Measurements from ENCODE around the gene MRPL20. TPM values are rescaled to one million over a fixed set of nuclear protein-coding genes. Genes with fewer than 3 reads are reported as not detected.
A peak's percentile ranks its signal among the peaks of the same experiment; 100 is the strongest.

The MRPL20 gene
- total and polyA plus RNA-seq, 8 donors = 53.9 to 187 (median 111) TPM

- intact Hi-C loops (cut with DNase I; ENCODE audit: low total_unique reads) = no loop called here
- H3K9me3 ChIP-seq = no peaks in the 10 kb centered on the region
- TF ChIP-seq CTCF (IDR thresholded peaks at IDR 0.05) (no peak), POLR2AphosphoS5 (IDR thresholded peaks at IDR 0.05) (no peak), EP300 (IDR thresholded peaks at IDR 0.05) (no peak), POLR2A (IDR thresholded peaks at IDR 0.05) (no peak)
- peaks cover 39 to 57% (median 46%) of the 10 kb centered on the region in 4 donors for H3K4me1 ChIP-seq
- peak overlapping the region in 3 of 5 donors; percentile 14 to 83 (median 76) for H3K27ac ChIP-seq
- no peak for DNase-seq
- H3K27me3 ChIP-seq = peaks cover 0 to 29% (median 4%) of the 10 kb centered on the region in 3 donors
- no peaks in the 10 kb centered on the region for H3K36me3 ChIP-seq
- peak overlapping the region; percentile 38 to 52 (median 48) for H3K4me3 ChIP-seq
- 2% methylated on average over 7 to 19 of the region's 22 CpGs; no CpG with 5 or more reads in 3 of the 5 donors for WGBS, 5 donors
These were observed 20.7 kb upstream of the MRPL20 start for GRCh38 chr1:1427820-1428148.

- TF ChIP-seq CTCF (IDR thresholded peaks at IDR 0.05) (no peak), POLR2AphosphoS5 (IDR thresholded peaks at IDR 0.05) (no peak), POLR2A (IDR thresholded peaks at IDR 0.05) (no peak), EP300 (IDR thresholded peaks at IDR 0.05) (no peak)
- Histone ChIP-seq H3K4me3 (peak overlapping the region; percentile 38 to 52 (median 48)), H3K4me1 (peaks cover 34 to 51% (median 43%) of the 10 kb centered on the region in 4 donors), H3K27me3 (peaks cover 0 to 29% (median 4%) of the 10 kb centered on the region in 3 donors), H3K27ac (peak overlapping the region in 4 of 5 donors; percentile 14 to 83 (median 50)), H3K36me3 (no peaks in the 10 kb centered on the region), H3K9me3 (no peaks in the 10 kb centered on the region)
- peak in 1 of 2 donors; percentile 73 for DNase-seq
- WGBS, 5 donors = 9 to 51% (median 11%) methylated on average over 19 to 66 of the region's 66 CpGs
- intact Hi-C loops (cut with DNase I; ENCODE audit: low total_unique reads) = no loop called here
These were observed 20.2 kb upstream of the MRPL20 start for GRCh38 chr1:1427106-1427819.

GRCh38 chr1:1426496-1427105 is 19.5 kb upstream of the MRPL20 start:
- no peak for TF ChIP-seq POLR2A (IDR thresholded peaks at IDR 0.05)
- no peak for TF ChIP-seq POLR2AphosphoS5 (IDR thresholded peaks at IDR 0.05)
- TF ChIP-seq CTCF (IDR thresholded peaks at IDR 0.05) = no peak
- TF ChIP-seq EP300 (IDR thresholded peaks at IDR 0.05) = no peak
- Histone ChIP-seq H3K4me3 (no peak overlapping the region), H3K4me1 (peaks cover 27 to 47% (median 37%) of the 10 kb centered on the region in 4 donors), H3K27ac (peak overlapping the region in 3 of 5 donors; percentile 19 to 83 (median 39)), H3K36me3 (no peaks in the 10 kb centered on the region), H3K27me3 (peaks cover 0 to 30% (median 4%) of the 10 kb centered on the region in 3 donors), H3K9me3 (no peaks in the 10 kb centered on the region)
- intact Hi-C loops (cut with DNase I; ENCODE audit: low total_unique reads) = no loop called here
- WGBS, 5 donors = 27 to 60% (median 36%) methylated on average over 17 to 19 of the region's 19 CpGs
- DNase-seq = peak in 1 of 2 donors; percentile 16

GRCh38 chr1:1425753-1426495 is 18.8 kb upstream of the MRPL20 start:
- H3K4me3 ChIP-seq = no peak overlapping the region
- intact Hi-C loops (cut with DNase I; ENCODE audit: low total_unique reads) = no loop called here
- no peak for TF ChIP-seq EP300 (IDR thresholded peaks at IDR 0.05)
- TF ChIP-seq POLR2AphosphoS5 (IDR thresholded peaks at IDR 0.05) = no peak
- no peak for TF ChIP-seq POLR2A (IDR thresholded peaks at IDR 0.05)
- TF ChIP-seq CTCF (IDR thresholded peaks at IDR 0.05) = no peak
- peaks cover 21 to 47% (median 36%) of the 10 kb centered on the region in 4 donors for H3K4me1 ChIP-seq
- H3K27ac ChIP-seq = peak overlapping the region in 3 of 5 donors; percentile 19 to 83 (median 39)
- H3K36me3 ChIP-seq = no peaks in the 10 kb centered on the region
- no peaks in the 10 kb centered on the region for H3K9me3 ChIP-seq
- WGBS, 5 donors = 41 to 46% (median 42%) methylated on average over 4 to 33 of the region's 33 CpGs
- peaks cover 0 to 35% (median 4%) of the 10 kb centered on the region in 3 donors for H3K27me3 ChIP-seq
- peak in 1 of 2 donors; percentile 30 for DNase-seq
